Body of pancreas (tissue), 4 donors: ENCODE measurements around the gene FAM169A.

Experiments used
- CTCF ChIP-seq, 7 experiments: fragments of 450-650 bp in 4 of 7; fragments of 200-600 bp in 3 of 7; sonication (generic) in 3 of 7; IDR thresholded peaks; one replicate each; pipeline ENCODE4 v1.5.1; 2016 to 2019; ENCODE audit warnings: antibody characterized with exemption in 7 of 7
- POLR2A ChIP-seq, 3 donors: fragments of 450-650 bp; IDR thresholded peaks; one replicate each; pipeline ENCODE4 v1.6.1; 2016; ENCODE audit warnings: antibody characterized with exemption in 3 of 3, mild to moderate bottlenecking in 2 of 3

GRCh38 chr5:74778609-74779008 is 87.6 kb downstream of the FAM169A start:
- TF ChIP-seq POLR2A (IDR thresholded peaks at IDR 0.05) (no peak), CTCF (IDR thresholded peaks at IDR 0.05) (no peak)
